Ovary (tissue), 9 donors: ENCODE data around the gene LHX4. TPM values are rescaled to one million over a fixed set of nuclear protein-coding genes. Genes with fewer than 3 reads are reported as not detected.

Source experiments
- DNase-seq, 5 donors: peaks; one replicate each; pipeline ENCODE4 v3.0.0-alpha.2; 2019 to 2020
- H3K27ac ChIP-seq, 2 donors: fragments of 200-600 bp; one replicate each; pipeline versions ENCODE4 v1.5.1 to v1.8.0; 2019 to 2022
- H3K27me3 ChIP-seq: fragments of 200-600 bp; one replicate; pipeline ENCODE4 v1.8.0; 2022
- H3K36me3 ChIP-seq: fragments of 200-600 bp; sonication (generic); one replicate; pipeline ENCODE4 v1.5.1; 2019
- H3K4me1 ChIP-seq: one replicate; pipeline ENCODE4 v1.8.1; 2013; ENCODE audit warnings: mild to moderate bottlenecking, moderate library complexity; ENCODE audit not compliant: insufficient read depth
- H3K4me3 ChIP-seq: fragments of 200-600 bp; sonication (generic); one replicate; pipeline ENCODE4 v1.5.1; 2017
- H3K9me3 ChIP-seq, 2 donors: fragments of 200-600 bp in 1 of 2; sonication (generic) in 1 of 2; one replicate each; pipeline versions ENCODE4 v1.5.1 to v1.8.1; 2013 to 2019; ENCODE audit warnings: mild to moderate bottlenecking in 1 of 2, moderate library complexity in 1 of 2
- EP300 ChIP-seq: sonication (generic); formaldehyde crosslinking; IDR thresholded peaks from one replicate; pipeline ENCODE4 v1.6.1; 2017; ENCODE audit warnings: antibody characterized with exemption
- POLR2A ChIP-seq: fragments of 450-650 bp; IDR thresholded peaks from one replicate; pipeline ENCODE4 v1.6.1; 2017; ENCODE audit warnings: antibody characterized with exemption, mild to moderate bottlenecking, moderate library complexity
- WGBS, 3 donors: extraction: QIAGEN DNeasy Blood & Tissue Kit in 1 of 3; methylation state at CpG; one replicate each; pipeline versions ENCODE4 v1.1.5 to v1.1.7; 2013 to 2017; 5-methylcytosine and 5-hydroxymethylcytosine counted together
- intact Hi-C, 4 donors: fragments of 100-400 bp; cut with DNase I; formaldehyde crosslinking; loops; one replicate each; pipeline versions ENCODE4 v1.11.0 to v1.15.1; 2022 to 2023
- polyA plus RNA-seq, 2 donors: library from polyadenylated mRNA; stranded (reverse); fragments of 200-250 nt in 1 of 2; fragments of 350-450 nt in 1 of 2; fragmentation: Illumina TruSeq in 1 of 2; extraction: RNeasy Lipid Tissue Mini Kit (QIAGEN cat#74804) in 1 of 2; gene quantifications; one replicate each; pipeline ENCODE4 v1.2.3, GENCODE V29; 2013 to 2014
- total RNA-seq, 7 donors: library from RNA; depleted of rRNA in 2 of 7; stranded (reverse); fragments of >200 nt in 2 of 7; fragmentation: NEBNext Ultra II Directional in 3 of 7; extraction: Animal tissue kit (Norgen Biotek cat#: 25700) in 3 of 7; gene quantifications; one replicate each; pipeline versions ENCODE4 v1.1.0 to v1.2.4, GENCODE V29; 2016 to 2023
- TF ChIP-seq, protein P1 (sequence below), 3 donors: fragments of 450-650 bp in 2 of 3; fragments of 200-600 bp in 1 of 3; IDR thresholded peaks; one replicate each; pipeline versions ENCODE4 v1.5.1 to v1.8.0; 2016 to 2022; ENCODE audit warnings: antibody characterized with exemption in 3 of 3, mild to moderate bottlenecking in 1 of 3
- donor health status: DM: no; HTN: no; CAD: no; lungs with moderate emphysema.
- donor health status: DM: no; HTN: no; CAD: no.
- donor health status: Bipolar disorder and iron deficiency.
- donor health status: DM: yes; HTN: yes; CAD: no.
- donor health status: DM: no; HTN: no; CAD: no.
- donor health status: DM: yes; HTN: yes; CAD: no.

The LHX4 gene
- total and polyA plus RNA-seq, 9 donors = 0.05 to 0.10 TPM; not detected in 7

DNA sequence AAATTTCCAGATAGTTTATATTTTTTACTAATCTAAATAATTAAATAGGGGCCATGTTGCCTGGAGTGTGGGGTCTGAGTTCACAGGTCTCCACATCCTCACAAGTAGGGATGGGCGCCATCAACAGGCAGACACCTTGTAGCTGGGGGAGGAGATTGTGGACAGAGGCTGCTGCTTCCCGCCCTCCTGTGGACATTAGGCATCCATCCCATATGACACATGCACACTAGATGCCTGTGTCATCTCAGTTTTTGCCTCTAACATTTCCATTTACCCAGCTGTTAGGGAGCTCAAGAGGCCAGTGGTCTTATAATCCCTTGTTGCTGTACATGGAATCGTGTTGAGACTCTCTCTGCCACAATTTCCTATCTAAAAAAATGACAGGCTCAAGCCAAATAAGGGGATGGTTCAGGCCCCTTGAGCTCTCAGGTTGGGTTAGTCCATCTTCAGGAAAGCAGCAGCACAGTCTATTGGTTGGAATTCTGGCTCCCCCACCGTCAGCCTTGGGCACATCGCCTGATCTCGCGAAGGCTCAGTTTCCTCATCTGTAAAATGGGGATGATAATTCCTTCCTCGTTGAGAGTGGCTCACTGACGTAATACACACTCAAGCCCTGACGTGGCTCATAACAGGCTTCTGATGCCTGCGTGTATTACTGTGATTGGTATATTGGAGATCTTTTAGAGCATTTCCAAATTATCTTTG lies 13.6 kb downstream of the LHX4 start:
- H3K4me3 ChIP-seq = no peak overlapping the region
- no peaks in the 10 kb centered on the region for H3K36me3 ChIP-seq
- H3K27ac ChIP-seq = no peak overlapping the region
- no peaks in the 10 kb centered on the region for H3K27me3 ChIP-seq
- H3K4me1 ChIP-seq = no peaks in the 10 kb centered on the region
- no peak for DNase-seq
- TF ChIP-seq EP300 (no peak), POLR2A (no peak)
- TF ChIP-seq, protein P1, sequence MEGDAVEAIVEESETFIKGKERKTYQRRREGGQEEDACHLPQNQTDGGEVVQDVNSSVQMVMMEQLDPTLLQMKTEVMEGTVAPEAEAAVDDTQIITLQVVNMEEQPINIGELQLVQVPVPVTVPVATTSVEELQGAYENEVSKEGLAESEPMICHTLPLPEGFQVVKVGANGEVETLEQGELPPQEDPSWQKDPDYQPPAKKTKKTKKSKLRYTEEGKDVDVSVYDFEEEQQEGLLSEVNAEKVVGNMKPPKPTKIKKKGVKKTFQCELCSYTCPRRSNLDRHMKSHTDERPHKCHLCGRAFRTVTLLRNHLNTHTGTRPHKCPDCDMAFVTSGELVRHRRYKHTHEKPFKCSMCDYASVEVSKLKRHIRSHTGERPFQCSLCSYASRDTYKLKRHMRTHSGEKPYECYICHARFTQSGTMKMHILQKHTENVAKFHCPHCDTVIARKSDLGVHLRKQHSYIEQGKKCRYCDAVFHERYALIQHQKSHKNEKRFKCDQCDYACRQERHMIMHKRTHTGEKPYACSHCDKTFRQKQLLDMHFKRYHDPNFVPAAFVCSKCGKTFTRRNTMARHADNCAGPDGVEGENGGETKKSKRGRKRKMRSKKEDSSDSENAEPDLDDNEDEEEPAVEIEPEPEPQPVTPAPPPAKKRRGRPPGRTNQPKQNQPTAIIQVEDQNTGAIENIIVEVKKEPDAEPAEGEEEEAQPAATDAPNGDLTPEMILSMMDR (IDR thresholded peaks at IDR 0.05) = no peak
- no peaks in the 10 kb centered on the region for H3K9me3 ChIP-seq
- WGBS, 3 donors = 86 to 89% (median 86%) methylated on average over 11 of the region's 11 CpGs
- intact Hi-C loops = no loop called here

DNA sequence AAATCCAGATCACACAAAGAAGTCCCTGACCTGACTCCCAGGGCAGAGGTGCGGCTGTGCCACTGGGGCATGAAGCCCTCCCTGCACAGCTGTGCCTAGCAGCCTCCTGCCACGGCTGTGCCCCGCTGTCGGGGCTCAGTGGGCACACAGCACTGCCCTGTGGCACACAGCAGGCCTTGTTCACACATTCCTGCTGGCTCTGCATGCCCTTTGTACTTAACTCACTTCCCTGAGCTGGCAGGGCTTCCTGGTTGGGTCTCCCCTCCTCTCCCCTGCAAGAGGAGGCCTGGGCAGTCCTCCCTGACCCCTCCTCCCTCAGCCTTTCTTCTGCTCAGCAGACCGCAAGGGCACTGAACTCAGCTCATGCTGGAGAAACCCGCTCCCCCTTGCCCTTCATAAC lies 14.8 kb downstream of the LHX4 start:
- intact Hi-C loops = no loop called here
- Histone ChIP-seq H3K36me3 (no peaks in the 10 kb centered on the region), H3K27me3 (no peaks in the 10 kb centered on the region), H3K27ac (no peak overlapping the region), H3K9me3 (no peaks in the 10 kb centered on the region), H3K4me1 (no peaks in the 10 kb centered on the region), H3K4me3 (no peak overlapping the region)
- TF ChIP-seq EP300 (no peak), POLR2A (no peak)
- TF ChIP-seq, protein P1 (IDR thresholded peaks at IDR 0.05) = no peak
- 82 to 86% (median 86%) methylated on average over 6 of the region's 6 CpGs for WGBS, 3 donors
- DNase-seq = no peak

DNA sequence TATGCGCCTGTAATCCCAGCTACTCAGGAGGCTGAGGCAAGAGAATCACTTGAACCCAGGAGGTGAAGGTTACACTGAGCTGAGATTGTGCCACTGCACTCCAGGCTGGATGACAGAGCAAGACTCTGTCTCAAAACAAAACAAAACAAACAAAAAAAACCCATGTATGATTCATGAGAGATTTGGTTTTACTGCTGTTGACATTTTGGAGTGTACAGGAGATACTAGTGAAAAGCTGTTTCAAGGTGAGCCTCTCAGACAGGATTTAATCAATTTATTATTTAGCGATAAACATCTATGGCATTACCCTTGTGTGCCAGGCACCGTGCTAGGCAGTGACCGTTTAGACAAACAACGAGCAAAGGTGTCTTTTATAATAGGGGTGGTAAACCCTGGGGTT lies 16.5 kb downstream of the LHX4 start:
- intact Hi-C loops = no loop called here
- TF ChIP-seq EP300 = no peak
- TF ChIP-seq, protein P1 (IDR thresholded peaks at IDR 0.05) = no peak
- no peak for TF ChIP-seq POLR2A
- no peaks in the 10 kb centered on the region for H3K9me3 ChIP-seq
- WGBS, 3 donors = 89 to 91% (median 91%) methylated on average over 5 of the region's 5 CpGs
- no peaks in the 10 kb centered on the region for H3K27me3 ChIP-seq
- H3K4me1 ChIP-seq = no peaks in the 10 kb centered on the region
- no peak for DNase-seq
- H3K36me3 ChIP-seq = no peaks in the 10 kb centered on the region
- H3K27ac ChIP-seq = no peak overlapping the region
- H3K4me3 ChIP-seq = no peak overlapping the region

DNA sequence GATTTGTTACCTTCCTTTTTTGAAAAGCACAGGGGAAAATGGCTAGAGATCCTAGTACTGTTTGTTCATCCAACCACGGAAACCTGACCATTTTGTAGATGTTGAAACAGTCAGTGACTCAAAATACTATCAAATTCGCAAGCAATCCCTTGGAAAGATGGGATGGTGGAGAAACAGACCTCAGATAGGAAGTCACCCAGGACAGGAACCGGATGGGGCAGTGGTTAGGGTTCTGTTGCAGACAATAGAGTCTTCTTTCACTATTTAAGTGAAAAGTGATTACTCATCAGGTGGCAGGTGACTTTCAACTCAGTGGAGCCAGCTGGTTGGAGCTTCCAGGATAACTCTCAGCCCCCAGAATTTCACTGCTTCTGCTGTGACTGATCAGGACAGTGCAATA lies 17.0 kb downstream of the LHX4 start:
- TF ChIP-seq POLR2A = no peak
- TF ChIP-seq, protein P1 (IDR thresholded peaks at IDR 0.05) = no peak
- no peak for TF ChIP-seq EP300
- H3K4me1 ChIP-seq = no peaks in the 10 kb centered on the region
- no peak overlapping the region for H3K27ac ChIP-seq
- no peaks in the 10 kb centered on the region for H3K36me3 ChIP-seq
- no peak overlapping the region for H3K4me3 ChIP-seq
- DNase-seq = no peak
- 89 to 93% (median 89%) methylated on average over 3 of the region's 3 CpGs for WGBS, 3 donors
- no peaks in the 10 kb centered on the region for H3K27me3 ChIP-seq
- intact Hi-C loops = no loop called here
- H3K9me3 ChIP-seq = no peaks in the 10 kb centered on the region
